ENCODE results near the gene LKAAEAR1.

Gene LKAAEAR1

GRCh38 chr20:64049060-64049877 is 34.9 kb downstream of the LKAAEAR1 start, which contains the start of gene SOX18:
Gene SOX18 (minus strand): TSS chr20:64049639. CDS start chr20:64049516, 123 bp downstream.
- Histone ChIP-seq H3K4me2 (ENCODE audit: insufficient read depth, low read length) (no peak within 1 kb of the TSS), H3K79me2 (ENCODE audit: insufficient read depth, low read length) (no peaks in the 10 kb centered on the region), H3K36me3 (ENCODE audit: insufficient read depth, low read length) (no peaks in the 10 kb centered on the region), H3K4me1 (ENCODE audit: insufficient read depth, low read length) (no peaks in the 10 kb centered on the region), H2AFZ (ENCODE audit: low read depth, low read length) (no peak within 1 kb of the TSS), H3K27ac (ENCODE audit: low read length) (no peak within 1 kb of the TSS), H3K9ac (ENCODE audit: low read depth, low read length) (no peak within 1 kb of the TSS), H4K20me1 (ENCODE audit: insufficient read depth, low read length) (no peaks in the 10 kb centered on the region), H3K4me3 (ENCODE audit: low read depth in 1 of 2, low read length in 2 of 2) (no peak within 1 kb of the TSS), H3K9me3 (ENCODE audit: insufficient read depth, low read length, severe bottlenecking) (no peaks in the 10 kb centered on the region), H3K27me3 (ENCODE audit: insufficient read depth, low read length, poor library complexity) (no peaks in the 10 kb centered on the region)
- no peak for TF ChIP-seq EZH2 (IDR thresholded peaks at IDR 0.05; ENCODE audit: borderline replicate concordance, low read depth, low read length, severe bottlenecking)
- TF ChIP-seq, protein P1, sequence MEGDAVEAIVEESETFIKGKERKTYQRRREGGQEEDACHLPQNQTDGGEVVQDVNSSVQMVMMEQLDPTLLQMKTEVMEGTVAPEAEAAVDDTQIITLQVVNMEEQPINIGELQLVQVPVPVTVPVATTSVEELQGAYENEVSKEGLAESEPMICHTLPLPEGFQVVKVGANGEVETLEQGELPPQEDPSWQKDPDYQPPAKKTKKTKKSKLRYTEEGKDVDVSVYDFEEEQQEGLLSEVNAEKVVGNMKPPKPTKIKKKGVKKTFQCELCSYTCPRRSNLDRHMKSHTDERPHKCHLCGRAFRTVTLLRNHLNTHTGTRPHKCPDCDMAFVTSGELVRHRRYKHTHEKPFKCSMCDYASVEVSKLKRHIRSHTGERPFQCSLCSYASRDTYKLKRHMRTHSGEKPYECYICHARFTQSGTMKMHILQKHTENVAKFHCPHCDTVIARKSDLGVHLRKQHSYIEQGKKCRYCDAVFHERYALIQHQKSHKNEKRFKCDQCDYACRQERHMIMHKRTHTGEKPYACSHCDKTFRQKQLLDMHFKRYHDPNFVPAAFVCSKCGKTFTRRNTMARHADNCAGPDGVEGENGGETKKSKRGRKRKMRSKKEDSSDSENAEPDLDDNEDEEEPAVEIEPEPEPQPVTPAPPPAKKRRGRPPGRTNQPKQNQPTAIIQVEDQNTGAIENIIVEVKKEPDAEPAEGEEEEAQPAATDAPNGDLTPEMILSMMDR (IDR thresholded peaks at IDR 0.05; ENCODE audit: borderline replicate concordance, extremely low read depth, low read length, poor library complexity, severe bottlenecking): no peak
- no peak for DNase-seq
- ATAC-seq (ENCODE audit: insufficient read depth, low read depth): no peak

- Histone ChIP-seq H3K27ac (ENCODE audit: low read length) (no peak overlapping the region), H3K9me3 (ENCODE audit: insufficient read depth, low read length, severe bottlenecking) (no peaks in the 10 kb centered on the region), H3K4me1 (ENCODE audit: insufficient read depth, low read length) (no peaks in the 10 kb centered on the region), H3K36me3 (ENCODE audit: insufficient read depth, low read length) (no peaks in the 10 kb centered on the region), H2AFZ (ENCODE audit: low read depth, low read length) (no peak overlapping the region), H3K4me3 (ENCODE audit: low read depth in 1 of 2, low read length in 2 of 2) (no peak overlapping the region), H3K27me3 (ENCODE audit: insufficient read depth, low read length, poor library complexity) (no peaks in the 10 kb centered on the region), H4K20me1 (ENCODE audit: insufficient read depth, low read length) (no peaks in the 10 kb centered on the region), H3K79me2 (ENCODE audit: insufficient read depth, low read length) (no peaks in the 10 kb centered on the region), H3K9ac (ENCODE audit: low read depth, low read length) (no peak overlapping the region), H3K4me2 (ENCODE audit: insufficient read depth, low read length) (no peak overlapping the region)
- ATAC-seq (ENCODE audit: insufficient read depth, low read depth) (no peak), DNase-seq (no peak)
- no peak for TF ChIP-seq EZH2 (IDR thresholded peaks at IDR 0.05; ENCODE audit: borderline replicate concordance, low read depth, low read length, severe bottlenecking)
- TF ChIP-seq, protein P1 (IDR thresholded peaks at IDR 0.05; ENCODE audit: borderline replicate concordance, extremely low read depth, low read length, poor library complexity, severe bottlenecking): no peak
Measured at GRCh38 chr20:64048402-64049044, 35.7 kb downstream of the LKAAEAR1 start.

GRCh38 chr20:64047968-64048401 is 36.2 kb downstream of the LKAAEAR1 start:
- Histone ChIP-seq H4K20me1 (ENCODE audit: insufficient read depth, low read length) (no peaks in the 10 kb centered on the region), H3K4me3 (ENCODE audit: low read depth in 1 of 2, low read length in 2 of 2) (no peak overlapping the region), H3K79me2 (ENCODE audit: insufficient read depth, low read length) (no peaks in the 10 kb centered on the region), H3K27ac (ENCODE audit: low read length) (no peak overlapping the region), H2AFZ (ENCODE audit: low read depth, low read length) (no peak overlapping the region), H3K4me1 (ENCODE audit: insufficient read depth, low read length) (no peaks in the 10 kb centered on the region), H3K36me3 (ENCODE audit: insufficient read depth, low read length) (no peaks in the 10 kb centered on the region), H3K4me2 (ENCODE audit: insufficient read depth, low read length) (no peak overlapping the region), H3K9me3 (ENCODE audit: insufficient read depth, low read length, severe bottlenecking) (no peaks in the 10 kb centered on the region), H3K9ac (ENCODE audit: low read depth, low read length) (no peak overlapping the region), H3K27me3 (ENCODE audit: insufficient read depth, low read length, poor library complexity) (no peaks in the 10 kb centered on the region)
- ATAC-seq (ENCODE audit: insufficient read depth, low read depth): no peak
- TF ChIP-seq EZH2 (IDR thresholded peaks at IDR 0.05; ENCODE audit: borderline replicate concordance, low read depth, low read length, severe bottlenecking): no peak
- TF ChIP-seq, protein P1 (IDR thresholded peaks at IDR 0.05; ENCODE audit: borderline replicate concordance, extremely low read depth, low read length, poor library complexity, severe bottlenecking): no peak
- no peak for DNase-seq
